ENCODE data around the gene HEATR1.
"Not testable (repeated sequence)": the region's sequence is repeated elsewhere in the genome, so short reads cannot be mapped to it uniquely, and the experiment has no call there.

HEATR1 gene

DNA sequence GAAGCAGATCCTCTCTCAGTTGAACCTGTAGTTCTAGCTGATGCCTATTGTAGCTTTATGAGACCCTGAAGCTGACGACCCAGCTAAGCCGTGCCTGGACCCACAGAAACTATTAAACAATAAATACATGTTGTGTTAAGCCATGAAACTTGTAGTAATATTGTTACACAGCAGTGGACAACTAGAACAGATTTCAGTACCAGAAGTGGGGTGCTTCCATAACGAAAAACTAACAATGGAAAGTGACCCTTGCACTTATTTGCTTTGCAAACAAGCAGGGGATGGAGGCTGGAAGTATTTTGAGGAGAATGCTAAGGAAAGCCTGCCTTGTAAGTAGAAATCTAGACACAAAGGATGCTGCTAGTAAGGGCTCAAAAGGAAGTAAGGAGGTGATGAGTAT, 18.1 kb upstream of the HEATR1 start:
- Histone ChIP-seq H3K79me2 (ENCODE audit: control insufficient read depth, insufficient read depth, low read length, unreplicated experiment) (no peaks in the 10 kb centered on the region), H2AFZ (ENCODE audit: low read length, unreplicated experiment) (no peak overlapping the region), H3K4me1 (ENCODE audit: control insufficient read depth, insufficient read depth, low read length, unreplicated experiment) (no peaks in the 10 kb centered on the region), H3K4me3 (ENCODE audit: low read depth, low read length) (no peak overlapping the region), H3K27me3 (ENCODE audit: insufficient read depth, low read length) (peaks cover 4% of the 10 kb centered on the region; the same call in 1 of the 2 replicates), H3K27ac (ENCODE audit: low read depth, low read length) (no peak overlapping the region), H3K36me3 (ENCODE audit: insufficient read depth, low read length) (no peaks in the 10 kb centered on the region)

- no peak overlapping the region for H3K27ac ChIP-seq (ENCODE audit: low read depth, low read length)
Observed at GRCh38 chr1:236619398-236619797, 15.1 kb upstream of the HEATR1 start.

DNA sequence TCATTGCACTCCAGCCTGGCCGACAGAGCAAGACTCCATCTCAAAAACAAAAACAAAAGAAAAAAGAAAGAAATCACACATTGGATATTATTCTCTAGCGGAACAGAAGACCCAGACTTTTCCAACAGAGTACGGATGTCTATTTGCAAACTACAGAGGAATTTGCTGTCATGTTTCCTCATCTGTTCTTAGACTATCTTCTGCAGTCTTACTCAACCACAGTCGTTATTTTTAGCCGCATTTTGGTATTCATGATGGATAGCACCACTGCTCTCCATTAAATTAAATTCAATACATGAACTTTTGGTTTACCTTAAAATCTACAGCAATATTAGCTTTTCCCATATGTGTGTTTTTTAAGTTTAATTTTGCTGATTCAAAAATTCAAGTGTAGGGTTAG, 14.2 kb upstream of the HEATR1 start:
- H3K4me1 ChIP-seq (ENCODE audit: control insufficient read depth, insufficient read depth, low read length, unreplicated experiment), result no peaks in the 10 kb centered on the region
- H3K79me2 ChIP-seq (ENCODE audit: control insufficient read depth, insufficient read depth, low read length, unreplicated experiment), result no peaks in the 10 kb centered on the region
- no peaks in the 10 kb centered on the region for H3K36me3 ChIP-seq (ENCODE audit: insufficient read depth, low read length)
- H3K27ac ChIP-seq (ENCODE audit: low read depth, low read length), result no peak overlapping the region
- no peak overlapping the region for H3K4me3 ChIP-seq (ENCODE audit: low read depth, low read length)
- H2AFZ ChIP-seq (ENCODE audit: low read length, unreplicated experiment), result no peak overlapping the region
- H3K27me3 ChIP-seq (ENCODE audit: insufficient read depth, low read length), result peaks cover 11% of the 10 kb centered on the region

More at GRCh38 chr1:236619398-236619797, 15.1 kb upstream of the HEATR1 start:
- Histone ChIP-seq H3K4me3 (ENCODE audit: low read depth, low read length) (no peak overlapping the region), H3K27me3 (ENCODE audit: insufficient read depth, low read length) (peaks cover 11% of the 10 kb centered on the region), H2AFZ (ENCODE audit: low read length, unreplicated experiment) (no peak overlapping the region), H3K36me3 (ENCODE audit: insufficient read depth, low read length) (no peaks in the 10 kb centered on the region), H3K4me1 (ENCODE audit: control insufficient read depth, insufficient read depth, low read length, unreplicated experiment) (no peaks in the 10 kb centered on the region), H3K79me2 (ENCODE audit: control insufficient read depth, insufficient read depth, low read length, unreplicated experiment) (no peaks in the 10 kb centered on the region)

DNA sequence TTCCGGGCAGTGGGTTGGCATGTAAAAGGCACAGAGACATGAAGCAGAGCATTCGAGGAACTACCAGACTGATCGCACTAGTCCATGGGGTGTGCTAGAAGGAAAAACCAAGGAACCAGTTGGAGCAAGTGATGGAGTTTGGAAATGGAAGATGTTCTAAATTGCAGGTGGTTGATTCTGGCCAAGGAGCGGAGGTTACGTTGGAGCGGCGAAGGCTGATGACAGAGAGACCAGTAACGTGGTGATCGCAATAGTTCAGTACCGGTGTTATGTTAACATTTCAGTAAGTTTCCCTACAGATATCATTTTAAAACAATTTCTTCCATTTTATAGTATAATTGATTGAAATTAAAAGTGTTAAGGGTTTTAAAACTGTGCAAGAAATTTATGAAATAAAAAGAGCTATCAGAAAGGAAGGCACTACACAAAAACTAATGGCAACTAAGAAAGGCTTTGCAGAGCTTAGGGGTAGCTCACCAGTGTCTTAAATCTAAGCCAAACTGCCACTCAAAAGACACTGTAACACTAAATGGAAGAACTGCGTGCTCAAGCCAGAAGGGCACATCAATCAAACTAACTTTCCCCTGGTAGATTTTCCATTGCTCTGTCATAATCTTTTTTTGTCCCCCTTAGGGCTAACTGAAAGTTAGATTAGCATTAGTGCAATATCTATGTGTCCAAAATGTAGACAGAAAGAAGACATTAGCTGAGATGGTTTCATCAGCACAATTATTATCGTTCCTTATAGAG, 11.3 kb upstream of the HEATR1 start:
- Histone ChIP-seq H3K27ac (ENCODE audit: low read depth, low read length) (no peak overlapping the region), H3K79me2 (ENCODE audit: control insufficient read depth, insufficient read depth, low read length, unreplicated experiment) (no peaks in the 10 kb centered on the region), H2AFZ (ENCODE audit: low read length, unreplicated experiment) (no peak overlapping the region), H3K4me3 (ENCODE audit: low read depth, low read length) (no peak overlapping the region), H3K4me1 (ENCODE audit: control insufficient read depth, insufficient read depth, low read length, unreplicated experiment) (no peaks in the 10 kb centered on the region), H3K27me3 (ENCODE audit: insufficient read depth, low read length) (peaks cover 19% of the 10 kb centered on the region), H3K36me3 (ENCODE audit: insufficient read depth, low read length) (no peaks in the 10 kb centered on the region)

- no peak overlapping the region for H3K4me3 ChIP-seq (ENCODE audit: low read depth, low read length)
- H3K27ac ChIP-seq (ENCODE audit: low read depth, low read length), result no peak overlapping the region
- H3K36me3 ChIP-seq (ENCODE audit: insufficient read depth, low read length), result no peaks in the 10 kb centered on the region
- peaks cover 14% of the 10 kb centered on the region; the same call in 1 of the 2 replicates for H3K27me3 ChIP-seq (ENCODE audit: insufficient read depth, low read length)
- no peaks in the 10 kb centered on the region for H3K79me2 ChIP-seq (ENCODE audit: control insufficient read depth, insufficient read depth, low read length, unreplicated experiment)
- no peaks in the 10 kb centered on the region for H3K4me1 ChIP-seq (ENCODE audit: control insufficient read depth, insufficient read depth, low read length, unreplicated experiment)
- H2AFZ ChIP-seq (ENCODE audit: low read length, unreplicated experiment), result no peak overlapping the region
Observed at GRCh38 chr1:236612349-236612748, 8.0 kb upstream of the HEATR1 start.

DNA sequence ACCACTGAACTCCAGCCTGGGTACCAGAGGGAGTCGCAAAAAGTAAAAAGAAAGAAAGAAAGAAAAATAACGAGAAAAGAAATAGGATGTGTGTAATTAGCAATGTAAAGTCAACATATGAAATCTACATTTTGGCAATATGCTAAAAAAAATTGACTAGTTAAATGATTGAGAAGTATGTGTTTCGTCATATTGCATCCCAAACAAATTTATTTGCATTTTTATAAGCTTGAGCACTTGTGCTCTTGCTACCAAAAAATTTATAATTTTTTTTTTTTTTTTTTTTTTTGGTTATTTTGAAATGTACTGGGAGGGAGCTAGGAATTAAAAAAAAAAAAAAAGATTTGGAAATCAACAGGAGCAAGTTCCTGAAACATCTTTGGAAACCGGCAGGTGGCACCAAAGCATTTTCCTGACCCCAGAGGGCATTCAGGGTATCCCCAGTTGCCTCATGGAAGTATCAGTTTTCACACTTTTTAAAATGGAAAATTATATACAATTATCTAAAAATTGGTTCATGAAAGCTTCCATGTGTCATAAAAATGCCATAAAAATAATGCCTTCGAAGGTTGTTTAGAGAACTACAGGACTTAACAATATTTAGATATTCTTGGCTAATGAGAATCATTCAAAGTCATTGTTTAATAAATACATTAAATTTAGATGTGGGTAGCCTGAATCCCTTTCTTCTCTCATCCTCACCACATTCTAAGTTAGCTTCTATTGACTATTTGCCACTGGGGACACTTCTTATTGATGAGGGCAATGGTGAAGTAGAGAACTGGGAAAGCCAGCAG, 4.8 kb upstream of the HEATR1 start:
- Histone ChIP-seq H3K36me3 (ENCODE audit: insufficient read depth, low read length) (no peaks in the 10 kb centered on the region), H3K79me2 (ENCODE audit: control insufficient read depth, insufficient read depth, low read length, unreplicated experiment) (peaks cover 2% of the 10 kb centered on the region), H3K4me1 (ENCODE audit: control insufficient read depth, insufficient read depth, low read length, unreplicated experiment) (no peaks in the 10 kb centered on the region), H3K27ac (ENCODE audit: low read depth, low read length) (no peak overlapping the region), H3K27me3 (ENCODE audit: insufficient read depth, low read length) (peaks cover 8% of the 10 kb centered on the region; the same call in 1 of the 2 replicates), H2AFZ (ENCODE audit: low read length, unreplicated experiment) (no peak overlapping the region), H3K4me3 (ENCODE audit: low read depth, low read length) (no peak overlapping the region)

- not testable (repeated sequence) for H3K27me3 ChIP-seq (ENCODE audit: insufficient read depth, low read length); H3K4me3 ChIP-seq (ENCODE audit: low read depth, low read length); H3K4me1 ChIP-seq (ENCODE audit: control insufficient read depth, insufficient read depth, low read length, unreplicated experiment); H3K36me3 ChIP-seq (ENCODE audit: insufficient read depth, low read length); H2AFZ ChIP-seq (ENCODE audit: low read length, unreplicated experiment); H3K27ac ChIP-seq (ENCODE audit: low read depth, low read length)
- H3K79me2 ChIP-seq (ENCODE audit: control insufficient read depth, insufficient read depth, low read length, unreplicated experiment), result peaks cover 17% of the 10 kb centered on the region
Observed at GRCh38 chr1:236607597-236607996, 3.3 kb upstream of the HEATR1 start.

DNA sequence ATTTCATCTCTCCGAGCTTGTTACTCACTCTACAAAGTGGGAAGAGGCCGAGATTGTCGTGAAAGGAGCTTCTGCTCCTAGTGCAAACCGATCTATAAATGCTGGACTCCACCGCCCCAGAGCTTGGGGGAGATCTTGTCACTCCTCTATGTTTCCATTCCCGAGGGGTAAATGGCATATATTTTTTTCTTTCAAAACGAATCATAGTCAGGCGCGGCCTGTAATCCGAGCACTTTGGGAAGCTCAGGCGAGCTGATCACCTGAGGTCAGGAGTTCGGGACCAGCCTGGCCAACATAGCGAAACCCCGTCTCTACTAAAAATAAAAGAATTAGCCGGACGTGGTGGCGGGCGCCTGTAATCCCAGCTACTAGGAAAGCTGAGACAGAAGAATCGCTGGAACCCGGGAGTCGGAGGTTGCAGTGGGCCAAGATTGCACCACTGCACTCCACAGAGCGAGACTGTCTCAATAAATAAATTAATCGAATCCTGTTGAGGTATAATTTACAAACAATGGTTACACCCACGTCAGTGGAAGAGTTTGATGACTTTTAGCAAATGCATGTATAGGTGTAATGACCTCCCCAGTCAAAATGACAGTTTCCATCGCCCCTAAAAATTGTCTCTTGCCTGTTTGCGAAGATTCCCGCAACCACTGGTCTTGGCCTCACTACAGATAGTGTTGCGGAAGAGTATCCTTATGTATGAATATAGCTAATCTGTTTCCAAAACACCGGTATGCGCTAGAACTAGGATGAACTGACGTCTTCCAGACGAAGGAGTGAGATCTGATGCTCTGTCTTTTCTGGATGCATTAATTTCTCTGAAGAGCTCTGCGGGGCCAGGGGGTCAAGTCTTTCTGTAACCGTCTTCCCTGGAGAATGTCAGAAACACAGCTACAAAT, 840 bp upstream of the HEATR1 start:
- Histone ChIP-seq H3K36me3 (ENCODE audit: insufficient read depth, low read length) (peaks cover 15% of the 10 kb centered on the region; the same call in 1 of the 2 replicates), H3K27ac (ENCODE audit: low read depth, low read length) (peak overlapping the region; percentile 74), H3K4me1 (ENCODE audit: control insufficient read depth, insufficient read depth, low read length, unreplicated experiment) (peaks cover 10% of the 10 kb centered on the region), H3K27me3 (ENCODE audit: insufficient read depth, low read length) (no peaks in the 10 kb centered on the region), H3K79me2 (ENCODE audit: control insufficient read depth, insufficient read depth, low read length, unreplicated experiment) (peaks cover 37% of the 10 kb centered on the region), H2AFZ (ENCODE audit: low read length, unreplicated experiment) (peak overlapping the region; percentile 94), H3K4me3 (ENCODE audit: low read depth, low read length) (peak overlapping the region; percentile 91)

GRCh38 chr1:236602171-236602570, 2.1 kb downstream of the HEATR1 start:
- Histone ChIP-seq H3K79me2 (ENCODE audit: control insufficient read depth, insufficient read depth, low read length, unreplicated experiment) (peaks cover 37% of the 10 kb centered on the region), H3K4me3 (ENCODE audit: low read depth, low read length) (no peak overlapping the region), H3K27ac (ENCODE audit: low read depth, low read length) (no peak overlapping the region), H2AFZ (ENCODE audit: low read length, unreplicated experiment) (no peak overlapping the region), H3K36me3 (ENCODE audit: insufficient read depth, low read length) (peaks cover 26% of the 10 kb centered on the region; the same call in 1 of the 2 replicates), H3K27me3 (ENCODE audit: insufficient read depth, low read length) (no peaks in the 10 kb centered on the region), H3K4me1 (ENCODE audit: control insufficient read depth, insufficient read depth, low read length, unreplicated experiment) (peaks cover 10% of the 10 kb centered on the region)

GRCh38 chr1:236590553-236591150, 13.7 kb downstream of the HEATR1 start:
- Histone ChIP-seq H2AFZ (ENCODE audit: low read length, unreplicated experiment) (no peak overlapping the region), H3K4me3 (ENCODE audit: low read depth, low read length) (no peak overlapping the region), H3K27me3 (ENCODE audit: insufficient read depth, low read length) (no peaks in the 10 kb centered on the region), H3K79me2 (ENCODE audit: control insufficient read depth, insufficient read depth, low read length, unreplicated experiment) (no peaks in the 10 kb centered on the region), H3K4me1 (ENCODE audit: control insufficient read depth, insufficient read depth, low read length, unreplicated experiment) (no peaks in the 10 kb centered on the region), H3K27ac (ENCODE audit: low read depth, low read length) (no peak overlapping the region), H3K36me3 (ENCODE audit: insufficient read depth, low read length) (peaks cover 52% of the 10 kb centered on the region)
